CD4-positive, alpha-beta T cell treated with Interleukin-21 for 1 hour (primary cell): ENCODE data around the gene CNOT2.

ENCODE experiments used
- DNase-seq: peaks from one replicate; pipeline ENCODE4 v3.0.0-alpha.2; 2020

CNOT2 gene

DNA sequence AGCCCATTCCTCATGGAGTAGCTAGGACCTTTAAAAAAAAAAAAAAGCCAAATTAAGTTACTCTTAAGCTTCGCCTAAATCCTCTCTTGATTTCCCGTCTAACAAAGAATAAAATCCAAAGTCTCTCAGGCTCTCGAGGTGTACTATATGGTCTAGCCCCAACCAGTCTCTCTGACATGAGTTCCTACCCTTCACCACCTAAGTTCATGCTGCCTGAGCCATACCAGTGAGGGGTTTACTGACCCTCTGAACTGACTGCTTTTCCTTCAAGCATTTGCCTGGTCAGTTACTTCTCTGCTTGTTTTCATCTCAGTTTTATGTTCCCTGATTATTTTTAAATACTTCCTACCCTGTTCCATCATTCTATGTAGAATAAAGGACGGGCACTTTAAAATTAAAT, 64.6 kb downstream of the CNOT2 start:
- DNase-seq, result no peak

DNA sequence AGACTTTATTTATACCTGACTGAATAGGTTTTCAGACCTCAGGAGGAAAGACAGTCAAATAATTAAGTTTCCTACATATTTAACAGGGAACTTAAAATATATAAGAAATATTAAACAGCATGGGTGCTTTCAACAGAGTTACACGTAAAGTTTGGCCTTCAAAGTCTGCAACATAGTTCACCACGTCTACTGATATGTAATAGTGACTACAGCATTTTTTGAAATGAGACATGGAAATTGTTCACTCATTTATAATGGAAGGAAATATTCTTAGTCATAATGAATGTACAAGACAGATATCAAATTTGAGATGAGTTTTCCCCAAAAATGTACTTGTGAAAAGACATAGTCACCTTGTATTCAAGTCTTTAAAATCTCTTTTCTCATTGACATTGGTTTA, 66.1 kb downstream of the CNOT2 start:
- no peak for DNase-seq

DNA sequence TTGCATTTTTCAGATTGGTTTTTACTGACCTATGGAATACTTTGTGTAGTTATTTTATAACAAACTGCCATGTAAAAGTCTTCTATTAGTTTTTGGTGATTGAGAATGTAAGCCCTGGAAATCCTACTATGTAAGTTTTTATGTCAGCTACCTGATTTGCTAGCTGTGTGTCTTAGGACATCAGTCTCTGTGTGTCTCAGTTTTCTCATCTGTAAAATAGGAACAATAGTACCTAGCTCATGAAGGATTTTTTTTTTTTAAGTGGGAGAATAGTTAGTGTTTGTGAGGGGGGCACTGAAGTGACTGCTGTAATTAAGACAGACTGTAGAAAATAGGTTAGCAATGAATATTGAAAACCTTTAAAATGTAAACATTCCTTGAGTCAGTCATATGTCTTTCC, 70.9 kb downstream of the CNOT2 start:
- no peak for DNase-seq

DNA sequence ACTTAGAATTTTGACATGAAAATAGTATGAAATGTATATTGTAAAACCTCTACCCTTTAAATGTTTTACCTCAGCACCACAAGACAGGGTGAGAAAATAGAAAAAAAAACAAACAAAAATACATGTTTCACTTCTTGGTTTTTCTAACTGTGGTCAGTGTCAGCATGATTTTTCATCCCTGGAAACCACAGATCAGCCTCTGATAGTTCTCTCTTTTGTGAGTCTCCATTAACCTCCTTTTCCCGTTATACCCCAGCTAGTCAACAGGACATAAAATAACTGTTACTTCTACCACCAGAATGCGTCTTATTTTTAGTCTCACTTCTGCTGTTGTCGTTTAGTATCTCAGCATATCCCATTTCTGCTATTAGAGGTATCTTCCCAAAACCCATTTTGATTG, 74.5 kb downstream of the CNOT2 start:
- peak; percentile 13 for DNase-seq

DNA sequence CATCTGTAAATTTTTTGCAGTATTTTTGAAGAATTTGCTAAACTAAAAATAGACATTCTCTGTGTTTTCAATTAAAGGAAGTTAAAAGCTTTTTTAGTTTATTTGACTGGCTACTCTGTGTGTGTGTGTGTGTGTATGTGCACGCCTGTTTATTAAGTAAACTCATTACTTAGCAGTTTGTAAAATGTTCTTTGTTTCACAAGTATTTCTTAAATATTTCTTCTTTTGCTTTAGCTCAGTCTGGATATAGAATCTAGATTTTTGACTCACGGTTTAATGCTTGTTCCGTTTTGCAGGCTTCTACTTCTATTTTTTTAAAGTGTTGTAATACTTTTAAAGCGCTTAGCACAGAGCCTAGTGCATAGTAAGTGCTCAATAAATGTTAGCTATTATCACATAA, 76.4 kb downstream of the CNOT2 start:
- DNase-seq, result no peak

DNA sequence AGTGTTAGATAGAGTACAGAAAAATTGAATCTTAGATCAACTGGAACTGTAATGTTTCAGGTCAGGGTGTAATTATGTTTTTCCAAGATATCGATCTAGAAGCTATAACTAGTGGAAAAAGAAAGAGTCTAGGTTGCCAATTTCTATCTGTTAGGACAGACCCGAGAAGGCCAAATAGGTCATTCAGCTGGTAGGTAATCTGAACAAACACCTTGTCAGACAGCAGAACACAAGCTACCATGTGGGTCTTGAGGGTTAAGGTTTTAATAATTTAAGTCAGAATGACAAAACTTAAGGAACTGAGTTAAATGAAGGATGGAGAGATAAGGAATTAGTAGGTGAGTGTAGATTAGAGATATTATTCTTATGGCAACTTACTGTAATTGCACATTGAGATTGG, 78.0 kb downstream of the CNOT2 start:
- no peak for DNase-seq

DNA sequence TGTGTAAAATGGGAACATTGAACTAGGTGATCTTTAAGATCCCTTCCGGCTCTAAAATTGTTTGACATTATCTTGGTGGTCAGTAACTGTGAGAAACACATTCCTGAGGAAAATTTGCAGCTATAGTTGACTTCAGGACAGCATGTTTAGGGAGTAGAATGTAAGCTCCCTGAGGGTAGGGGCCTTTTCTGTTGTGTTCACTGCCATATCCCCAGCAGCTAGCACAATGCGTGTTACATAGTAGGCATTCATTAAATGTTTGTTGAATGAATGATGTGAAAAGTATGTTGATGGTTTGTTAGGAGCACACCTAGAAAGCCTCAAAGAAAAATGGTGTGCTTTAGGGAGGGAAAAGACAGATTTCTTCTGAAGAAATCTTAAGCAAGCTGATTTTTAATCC, 84.3 kb downstream of the CNOT2 start:
- no peak for DNase-seq

DNA sequence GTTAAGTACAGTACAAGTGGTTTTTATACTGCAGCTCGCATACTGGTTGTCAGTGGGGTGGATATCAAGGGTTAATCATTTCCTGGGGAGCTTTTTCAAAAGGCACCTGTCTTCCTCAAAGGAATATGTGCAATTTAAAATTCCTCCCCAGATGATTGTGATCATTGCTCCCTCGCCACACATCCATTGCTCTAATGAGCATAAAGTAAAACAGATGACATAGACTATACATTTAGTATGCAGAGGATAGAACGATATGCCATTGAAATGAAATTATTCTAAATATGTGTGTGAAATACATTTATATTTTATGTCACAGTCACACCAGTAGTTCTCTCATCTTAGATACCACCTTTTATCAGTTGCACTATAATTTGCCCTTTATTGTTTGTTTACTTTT, 86.5 kb downstream of the CNOT2 start:
- DNase-seq, result no peak

DNA sequence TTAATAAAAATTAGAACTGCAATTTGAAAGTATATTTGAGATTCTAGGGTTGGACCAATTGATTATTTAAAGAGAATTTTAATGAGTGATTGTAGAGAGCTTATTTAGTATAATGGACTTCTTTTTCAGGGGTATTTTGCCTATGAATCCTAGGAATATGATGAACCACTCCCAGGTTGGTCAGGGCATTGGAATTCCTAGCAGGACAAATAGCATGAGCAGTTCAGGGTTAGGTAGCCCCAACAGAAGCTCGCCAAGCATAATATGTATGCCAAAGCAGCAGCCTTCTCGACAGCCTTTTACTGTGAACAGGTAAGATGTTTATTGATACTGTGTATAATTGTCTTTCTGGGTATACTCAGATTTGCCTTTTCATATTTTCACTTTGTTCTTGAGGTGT, 86.9 kb downstream of the CNOT2 start:
- no peak for DNase-seq

DNA sequence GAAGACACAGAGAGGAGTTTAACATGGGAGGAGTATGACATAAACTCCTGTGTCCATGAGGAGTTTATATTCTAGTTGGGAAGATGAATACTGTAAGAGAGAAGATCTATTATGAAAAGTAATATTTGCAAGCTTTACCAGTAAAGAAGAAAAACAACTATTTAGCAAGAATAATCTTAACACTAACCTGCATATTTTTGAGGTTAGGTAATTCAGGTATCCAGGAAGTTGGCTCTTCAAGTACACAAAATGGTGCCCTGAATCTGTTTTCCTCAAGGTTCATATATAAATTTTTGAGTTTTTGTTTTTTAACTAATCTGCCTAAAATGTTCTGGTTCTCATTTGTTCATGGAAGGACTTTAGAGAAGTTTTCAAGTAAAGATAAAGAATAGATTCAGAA, 89.0 kb downstream of the CNOT2 start:
- no peak for DNase-seq

DNA sequence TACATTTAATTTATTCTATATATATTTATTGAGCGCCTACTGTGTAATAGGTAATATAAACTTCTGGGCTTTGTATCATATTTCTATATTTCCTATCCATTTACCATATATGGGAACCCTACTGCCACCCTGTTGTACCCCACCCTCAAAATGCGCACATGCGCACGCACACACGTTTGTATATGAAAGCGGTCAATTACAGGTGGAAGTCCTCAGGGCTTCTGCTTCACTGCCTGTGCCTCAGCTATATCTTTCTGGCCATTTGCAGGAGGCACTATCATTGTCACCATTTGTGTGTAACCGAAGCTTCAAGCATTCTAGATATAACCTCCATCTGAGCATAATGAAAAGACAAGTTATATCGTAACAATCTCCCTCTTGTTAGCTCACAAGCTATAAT, 91.5 kb downstream of the CNOT2 start:
- DNase-seq, result no peak

DNA sequence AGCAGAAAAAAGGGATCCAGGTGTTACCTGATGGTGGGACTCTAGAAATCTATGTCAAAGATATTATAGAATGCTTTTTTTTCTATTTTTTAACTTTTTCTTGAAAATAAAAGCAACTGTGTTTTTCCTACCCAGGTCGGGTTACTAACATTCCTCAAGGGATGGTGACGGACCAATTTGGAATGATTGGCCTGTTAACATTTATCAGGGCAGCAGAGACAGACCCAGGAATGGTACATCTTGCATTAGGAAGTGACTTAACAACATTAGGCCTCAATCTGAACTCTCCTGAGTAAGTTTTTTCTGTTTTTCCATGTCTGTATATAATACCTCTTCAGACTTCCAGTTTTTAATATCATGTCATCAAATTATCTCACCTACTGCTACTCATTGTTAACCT, 95.3 kb downstream of the CNOT2 start:
- no peak for DNase-seq

DNA sequence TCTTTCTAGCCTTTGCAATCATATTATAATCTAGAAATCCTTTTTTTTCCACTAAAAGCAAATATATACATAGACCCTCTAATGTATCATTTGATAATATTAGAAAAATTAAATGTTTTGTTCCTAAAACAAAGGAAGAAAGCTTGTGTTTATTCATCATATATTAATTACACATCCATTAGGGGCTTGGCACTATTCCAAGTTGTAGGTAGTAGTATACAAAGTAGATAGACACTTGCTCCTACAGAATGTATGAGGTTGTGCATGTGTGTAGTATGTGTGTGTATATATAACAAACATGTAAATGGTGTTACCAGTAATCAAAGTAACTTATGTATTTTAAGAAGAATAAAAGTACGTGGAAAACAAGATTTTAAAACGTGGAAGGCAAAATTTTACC, 107.8 kb downstream of the CNOT2 start:
- no peak for DNase-seq

DNA sequence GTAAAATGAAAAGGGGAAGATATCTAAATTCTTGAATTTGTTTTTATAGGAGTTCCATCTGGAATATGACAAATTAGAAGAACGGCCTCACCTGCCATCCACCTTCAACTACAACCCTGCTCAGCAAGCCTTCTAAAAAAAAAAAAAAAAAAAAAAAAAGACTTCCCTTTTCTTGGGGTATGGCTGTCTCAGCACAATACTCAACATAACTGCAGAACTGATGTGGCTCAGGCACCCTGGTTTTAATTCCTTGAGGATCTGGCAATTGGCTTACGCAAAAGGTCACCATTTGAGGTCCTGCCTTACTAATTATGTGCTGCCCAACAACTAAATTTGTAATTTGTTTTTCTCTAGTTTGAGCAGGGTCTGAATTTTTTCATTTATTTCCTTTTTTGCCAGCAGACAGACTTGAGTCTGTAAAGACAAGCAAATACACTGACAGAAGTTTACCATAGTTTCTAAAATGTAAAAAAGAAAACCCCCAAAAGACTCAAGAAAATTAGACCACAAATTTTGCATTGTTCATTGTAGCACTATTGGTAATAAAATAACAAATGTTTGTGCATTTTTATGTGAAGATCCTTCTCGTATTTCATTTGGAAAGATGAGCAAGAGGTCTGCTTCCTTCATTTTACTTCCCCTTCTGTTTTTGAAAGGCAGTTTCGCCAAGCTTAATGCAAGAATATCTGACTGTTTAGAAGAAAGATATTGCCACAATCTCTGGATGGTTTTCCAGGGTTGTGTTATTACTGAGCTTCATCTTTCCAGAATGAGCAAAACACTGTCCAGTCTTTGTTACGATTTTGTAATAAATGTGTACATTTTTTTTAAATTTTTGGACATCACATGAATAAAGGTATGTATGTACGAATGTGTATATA, 110.8 kb downstream of the CNOT2 start:
- DNase-seq, result no peak

DNA sequence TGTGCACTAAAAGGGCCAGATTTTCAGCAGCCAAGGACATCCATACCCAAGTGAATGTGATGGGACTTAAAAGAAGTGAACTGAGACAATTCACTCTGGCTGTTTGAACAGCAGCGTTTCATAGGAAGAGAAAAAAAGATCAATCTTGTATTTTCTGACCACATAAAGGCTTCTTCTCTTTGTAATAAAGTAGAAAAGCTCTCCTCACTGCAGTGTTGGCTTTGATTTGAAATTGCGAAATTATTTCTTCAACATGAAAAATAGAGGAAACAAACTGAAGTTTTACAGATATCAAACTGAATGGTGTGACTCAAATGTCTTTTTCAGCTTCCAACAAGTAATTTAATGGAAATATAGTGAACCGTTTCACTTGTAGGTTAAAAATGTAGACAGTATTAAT, 111.6 kb downstream of the CNOT2 start:
- DNase-seq, result no peak

DNA sequence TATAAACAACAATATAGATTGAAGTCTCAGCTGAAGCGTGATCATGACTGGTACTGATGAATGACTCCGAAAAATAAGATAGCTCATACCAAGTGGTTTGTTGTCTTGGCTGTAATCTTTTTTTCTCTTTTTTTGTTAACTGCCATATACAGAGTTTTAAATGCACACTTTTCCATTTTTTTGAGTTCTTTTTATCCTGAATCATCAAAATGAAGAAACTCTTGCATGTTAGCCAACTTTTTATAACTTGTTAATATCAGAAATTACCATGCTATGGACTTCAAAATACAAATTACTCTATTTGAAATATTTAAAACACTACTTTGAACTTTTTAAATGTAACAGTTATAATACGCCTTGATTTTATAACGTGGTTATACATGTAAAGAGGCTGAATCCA, 112.7 kb downstream of the CNOT2 start:
- no peak for DNase-seq

DNA sequence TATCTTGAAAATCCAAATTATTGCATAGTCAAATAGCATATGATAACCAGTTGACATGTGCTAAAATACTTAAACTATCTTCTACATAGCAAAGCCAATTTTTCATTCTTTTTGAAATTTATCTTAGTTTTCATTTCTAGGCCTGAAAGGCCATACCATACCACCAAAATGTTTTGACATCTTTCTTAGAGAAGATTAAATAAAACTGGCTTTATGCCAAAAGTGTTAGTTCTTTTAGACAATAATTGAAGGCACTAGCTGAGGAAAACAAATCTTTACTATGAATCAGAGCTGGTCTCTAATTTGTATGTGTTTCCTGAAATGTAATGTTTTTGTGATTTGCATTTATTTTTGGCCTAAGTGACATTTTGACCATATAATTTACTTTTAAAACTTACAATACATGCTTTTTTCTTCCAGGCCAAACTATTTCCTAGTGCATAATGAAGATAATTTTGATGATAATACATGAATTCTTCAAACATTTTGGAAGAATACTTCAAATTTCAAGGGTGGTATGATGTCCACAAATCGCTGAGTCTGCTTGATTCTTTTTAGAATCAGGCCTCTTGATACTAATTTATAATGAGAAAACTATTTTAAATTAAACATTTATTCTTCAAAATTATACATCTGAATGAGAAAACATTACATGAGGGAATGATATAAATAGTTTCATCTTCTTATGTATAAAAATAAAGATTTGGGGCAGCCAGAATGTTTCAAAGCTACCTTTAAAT, 116.4 kb downstream of the CNOT2 start:
- DNase-seq, result no peak

DNA sequence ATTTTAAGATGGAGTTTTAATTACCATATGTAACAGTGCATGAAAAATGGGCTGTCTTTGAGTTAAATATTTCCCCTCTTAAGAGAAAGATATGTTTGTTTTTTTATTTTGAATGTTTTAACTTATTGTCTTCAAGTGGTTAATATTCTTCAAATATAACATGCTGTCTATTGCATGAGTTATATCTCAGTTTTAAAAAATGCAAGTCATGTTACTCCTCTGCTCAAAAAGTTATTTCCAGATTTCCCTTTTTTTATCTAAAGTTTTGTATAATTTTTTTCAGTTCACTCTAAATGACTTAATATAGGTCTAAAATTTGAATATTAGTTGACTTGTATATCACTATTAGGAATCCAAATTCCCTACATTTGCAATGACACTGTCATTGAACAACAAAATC, 117.0 kb downstream of the CNOT2 start:
- DNase-seq, result no peak

DNA sequence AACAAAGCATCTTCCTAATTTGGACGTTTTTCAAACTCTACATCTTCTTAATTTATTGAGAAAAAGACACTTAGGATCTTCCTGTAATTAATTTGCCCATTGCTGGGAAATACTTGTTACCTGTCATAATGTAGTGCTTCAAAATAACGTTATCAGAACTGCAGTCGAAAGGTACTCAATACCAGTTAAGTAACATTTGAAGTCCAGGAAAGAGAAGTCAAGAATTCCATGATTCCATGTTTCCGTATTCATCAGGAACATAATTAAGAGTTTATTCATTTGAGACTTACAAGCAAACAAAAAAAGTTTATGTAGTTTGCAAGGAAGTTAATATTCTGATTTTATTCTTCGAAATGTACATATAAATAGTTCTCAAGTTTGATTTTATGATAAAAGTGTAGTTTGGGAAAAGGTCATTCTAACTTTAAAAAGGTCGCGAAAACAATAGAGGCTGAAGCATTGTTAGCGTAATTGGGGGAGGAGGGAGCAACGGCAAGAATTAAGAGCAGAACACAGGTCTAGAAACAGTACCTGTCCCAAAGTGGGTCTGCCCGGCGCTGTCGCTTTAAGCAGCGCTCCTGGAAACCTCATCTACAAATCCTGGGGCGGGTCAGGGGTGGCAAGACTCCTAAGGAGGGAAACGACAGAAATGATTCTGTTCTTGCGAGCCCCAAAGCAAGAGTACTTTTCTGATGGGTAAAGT, 121.6 kb downstream of the CNOT2 start:
- no peak for DNase-seq

DNA sequence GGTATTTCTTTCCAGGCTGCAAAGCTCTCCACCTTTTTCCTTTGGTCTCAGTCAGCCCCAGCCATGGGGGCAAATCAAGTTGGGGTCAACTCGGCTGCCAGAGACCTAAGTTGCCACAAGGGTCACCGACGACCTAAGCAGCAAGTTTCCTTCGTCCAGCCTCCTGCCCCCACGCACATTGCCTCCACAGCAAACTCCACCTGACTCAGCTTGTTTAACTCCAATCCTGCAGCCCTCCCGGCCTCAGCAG, 122.1 kb downstream of the CNOT2 start:
- DNase-seq, result no peak

DNA sequence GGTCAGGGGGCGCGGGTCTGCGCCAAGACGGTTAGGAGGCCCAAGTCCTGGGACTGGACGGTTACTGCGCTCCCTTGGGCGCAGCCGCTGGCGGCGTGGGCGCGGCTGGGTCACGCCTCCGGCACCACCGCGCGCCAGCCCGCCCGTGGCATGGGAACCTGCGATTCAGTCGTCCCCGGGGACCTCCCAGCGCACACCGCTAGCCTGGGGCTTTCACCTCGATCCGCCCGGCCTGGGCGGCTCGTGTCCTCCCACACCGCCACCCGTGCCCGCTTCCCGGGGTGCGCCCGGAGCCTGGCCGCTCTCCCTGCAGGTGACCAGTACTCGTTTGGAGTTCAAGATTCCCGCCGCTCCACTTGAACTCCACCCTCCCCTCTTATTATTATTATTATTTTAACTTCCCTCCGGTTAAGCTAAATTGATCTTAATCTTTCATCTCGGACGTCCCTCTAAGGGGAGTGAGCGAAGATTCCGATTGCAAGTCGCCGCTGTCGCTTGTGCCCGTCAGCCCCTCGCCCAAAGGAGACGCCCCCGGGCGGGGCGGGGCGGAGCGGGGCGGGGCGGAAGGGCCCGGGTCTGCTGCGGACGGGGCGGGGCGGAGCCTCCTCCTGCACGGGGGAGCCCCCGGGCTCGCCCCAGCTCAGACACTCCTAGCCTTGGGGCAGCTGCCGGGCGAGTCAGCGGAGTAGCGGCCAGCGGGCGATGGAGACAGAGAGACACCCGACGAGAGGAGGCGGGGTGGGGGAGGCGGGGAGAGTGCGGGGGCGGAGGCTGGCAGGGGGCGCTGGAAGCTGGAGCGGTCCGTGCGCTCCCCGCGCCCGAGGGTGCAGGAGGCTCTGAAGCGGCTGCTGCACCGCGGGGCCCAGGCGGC, 122.7 kb downstream of the CNOT2 start, which contains the start of gene KCNMB4:
Gene KCNMB4 (plus strand): TSS at position 643 of the 871 bp plus-strand sequence. CDS start 445 bp downstream, outside the sequence.
- DNase-seq, result peak; percentile 74

DNA sequence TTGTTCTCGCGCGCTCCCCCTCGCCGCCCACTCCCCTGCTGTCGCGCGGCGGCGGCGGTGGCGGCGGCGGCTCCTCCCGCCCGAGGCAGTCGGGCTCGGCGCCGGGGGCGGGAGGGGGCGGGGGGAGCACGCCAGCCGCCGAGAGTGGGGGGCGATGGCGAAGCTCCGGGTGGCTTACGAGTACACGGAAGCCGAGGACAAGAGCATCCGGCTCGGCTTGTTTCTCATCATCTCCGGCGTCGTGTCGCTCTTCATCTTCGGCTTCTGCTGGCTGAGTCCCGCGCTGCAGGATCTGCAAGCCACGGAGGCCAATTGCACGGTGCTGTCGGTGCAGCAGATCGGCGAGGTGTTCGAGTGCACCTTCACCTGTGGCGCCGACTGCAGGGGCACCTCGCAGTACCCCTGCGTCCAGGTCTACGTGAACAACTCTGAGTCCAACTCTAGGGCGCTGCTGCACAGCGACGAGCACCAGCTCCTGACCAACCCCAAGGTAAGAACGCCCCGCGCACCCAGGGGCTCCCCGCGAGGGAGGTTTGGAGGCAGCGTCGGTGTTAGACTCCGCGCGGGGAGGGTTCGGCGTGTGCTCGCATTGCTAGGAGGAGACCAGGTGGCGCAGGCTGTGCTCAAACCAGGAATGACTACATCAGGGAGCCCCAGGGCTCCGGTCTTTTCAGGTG, 123.5 kb downstream of the CNOT2 start:
- peak; percentile 60 for DNase-seq
